ENCODE data around the gene C4orf51. TPM values are rescaled to one million over a fixed set of nuclear protein-coding genes. Genes with fewer than 3 reads are reported as not detected.

C4orf51 gene
- total RNA-seq, 1 experiment from 2014 or later = 15.4 TPM

- Mint-ChIP-seq H3K4me1 (peaks cover 50% of the 10 kb centered on the region), H3K36me3 (peaks cover 18% of the 10 kb centered on the region), H3K4me3 (peak overlapping the region; percentile 61), H3K27me3 (ENCODE audit: low read depth) (no peaks in the 10 kb centered on the region), H3K27ac (peak overlapping the region; percentile 89), H3K9me3 (no peaks in the 10 kb centered on the region)
- ChIA-PET CTCF (no interaction called here), POLR2A (no interaction called here)
- no peak for TF ChIP-seq ZNF138 (CRISPR knock-in tag; conservative IDR thresholded peaks at IDR 0.05)
- TF ChIP-seq CTCF (IDR thresholded peaks at IDR 0.05) = no peak
- TF ChIP-seq STAT6 (CRISPR knock-in tag; conservative IDR thresholded peaks at IDR 0.05; ENCODE audit: low read depth) = no peak
- no peak for TF ChIP-seq FOXP4 (CRISPR knock-in tag; IDR thresholded peaks at IDR 0.05)
- TF ChIP-seq SP1 (CRISPR knock-in tag; conservative IDR thresholded peaks at IDR 0.05) = no peak
- TF ChIP-seq NR2C2 (CRISPR knock-in tag; IDR thresholded peaks at IDR 0.05) = no peak
- TF ChIP-seq OVOL2 (CRISPR knock-in tag; IDR thresholded peaks at IDR 0.05; ENCODE audit: borderline replicate concordance) = no peak
- no peak for TF ChIP-seq MXD4 (CRISPR knock-in tag; IDR thresholded peaks at IDR 0.05; ENCODE audit: borderline replicate concordance)
- TF ChIP-seq FOXP1 (CRISPR knock-in tag; IDR thresholded peaks at IDR 0.05; ENCODE audit: borderline replicate concordance) = no peak
- no peak for TF ChIP-seq ATF2 (CRISPR knock-in tag; IDR thresholded peaks at IDR 0.05; ENCODE audit: borderline replicate concordance, low read depth)
- no peak for TF ChIP-seq GTF2I (CRISPR knock-in tag; conservative IDR thresholded peaks at IDR 0.05)
- no peak for TF ChIP-seq E2F4 (CRISPR knock-in tag; IDR thresholded peaks at IDR 0.05; ENCODE audit: borderline replicate concordance, low read depth)
- TF ChIP-seq ZNF512 (CRISPR knock-in tag; IDR thresholded peaks at IDR 0.05; ENCODE audit: borderline replicate concordance) = no peak
- TF ChIP-seq CDX4 (CRISPR knock-in tag; IDR thresholded peaks at IDR 0.05; ENCODE audit: borderline replicate concordance) = no peak
- TF ChIP-seq ESRRA (CRISPR knock-in tag; IDR thresholded peaks at IDR 0.05; ENCODE audit: borderline replicate concordance) = no peak
- TF ChIP-seq IRF2 (CRISPR knock-in tag; IDR thresholded peaks at IDR 0.05; ENCODE audit: borderline replicate concordance, low read depth) = no peak
- no peak for TF ChIP-seq MAX (CRISPR knock-in tag; IDR thresholded peaks at IDR 0.05)
- TF ChIP-seq ATF3 (CRISPR knock-in tag; conservative IDR thresholded peaks at IDR 0.05) = no peak
- no peak for TF ChIP-seq JUN (CRISPR knock-in tag; IDR thresholded peaks at IDR 0.05)
- ATAC-seq = no peak
- DNase-seq (ENCODE audit: low spot score) = no peak
Observed at GRCh38 chr4:145734031-145734430, 54.1 kb downstream of the C4orf51 start.
